ENCODE results near the gene PTBP1. TPM values are rescaled to one million over a fixed set of nuclear protein-coding genes. Genes with fewer than 3 reads are reported as not detected.

PTBP1 gene
- total and polyA plus RNA-seq, 2 of the 13 experiments (the other 11 are each of a cell fraction or from before 2014, with no cell fraction given), result 195 to 288 TPM

- TF ChIP-seq, protein P1, sequence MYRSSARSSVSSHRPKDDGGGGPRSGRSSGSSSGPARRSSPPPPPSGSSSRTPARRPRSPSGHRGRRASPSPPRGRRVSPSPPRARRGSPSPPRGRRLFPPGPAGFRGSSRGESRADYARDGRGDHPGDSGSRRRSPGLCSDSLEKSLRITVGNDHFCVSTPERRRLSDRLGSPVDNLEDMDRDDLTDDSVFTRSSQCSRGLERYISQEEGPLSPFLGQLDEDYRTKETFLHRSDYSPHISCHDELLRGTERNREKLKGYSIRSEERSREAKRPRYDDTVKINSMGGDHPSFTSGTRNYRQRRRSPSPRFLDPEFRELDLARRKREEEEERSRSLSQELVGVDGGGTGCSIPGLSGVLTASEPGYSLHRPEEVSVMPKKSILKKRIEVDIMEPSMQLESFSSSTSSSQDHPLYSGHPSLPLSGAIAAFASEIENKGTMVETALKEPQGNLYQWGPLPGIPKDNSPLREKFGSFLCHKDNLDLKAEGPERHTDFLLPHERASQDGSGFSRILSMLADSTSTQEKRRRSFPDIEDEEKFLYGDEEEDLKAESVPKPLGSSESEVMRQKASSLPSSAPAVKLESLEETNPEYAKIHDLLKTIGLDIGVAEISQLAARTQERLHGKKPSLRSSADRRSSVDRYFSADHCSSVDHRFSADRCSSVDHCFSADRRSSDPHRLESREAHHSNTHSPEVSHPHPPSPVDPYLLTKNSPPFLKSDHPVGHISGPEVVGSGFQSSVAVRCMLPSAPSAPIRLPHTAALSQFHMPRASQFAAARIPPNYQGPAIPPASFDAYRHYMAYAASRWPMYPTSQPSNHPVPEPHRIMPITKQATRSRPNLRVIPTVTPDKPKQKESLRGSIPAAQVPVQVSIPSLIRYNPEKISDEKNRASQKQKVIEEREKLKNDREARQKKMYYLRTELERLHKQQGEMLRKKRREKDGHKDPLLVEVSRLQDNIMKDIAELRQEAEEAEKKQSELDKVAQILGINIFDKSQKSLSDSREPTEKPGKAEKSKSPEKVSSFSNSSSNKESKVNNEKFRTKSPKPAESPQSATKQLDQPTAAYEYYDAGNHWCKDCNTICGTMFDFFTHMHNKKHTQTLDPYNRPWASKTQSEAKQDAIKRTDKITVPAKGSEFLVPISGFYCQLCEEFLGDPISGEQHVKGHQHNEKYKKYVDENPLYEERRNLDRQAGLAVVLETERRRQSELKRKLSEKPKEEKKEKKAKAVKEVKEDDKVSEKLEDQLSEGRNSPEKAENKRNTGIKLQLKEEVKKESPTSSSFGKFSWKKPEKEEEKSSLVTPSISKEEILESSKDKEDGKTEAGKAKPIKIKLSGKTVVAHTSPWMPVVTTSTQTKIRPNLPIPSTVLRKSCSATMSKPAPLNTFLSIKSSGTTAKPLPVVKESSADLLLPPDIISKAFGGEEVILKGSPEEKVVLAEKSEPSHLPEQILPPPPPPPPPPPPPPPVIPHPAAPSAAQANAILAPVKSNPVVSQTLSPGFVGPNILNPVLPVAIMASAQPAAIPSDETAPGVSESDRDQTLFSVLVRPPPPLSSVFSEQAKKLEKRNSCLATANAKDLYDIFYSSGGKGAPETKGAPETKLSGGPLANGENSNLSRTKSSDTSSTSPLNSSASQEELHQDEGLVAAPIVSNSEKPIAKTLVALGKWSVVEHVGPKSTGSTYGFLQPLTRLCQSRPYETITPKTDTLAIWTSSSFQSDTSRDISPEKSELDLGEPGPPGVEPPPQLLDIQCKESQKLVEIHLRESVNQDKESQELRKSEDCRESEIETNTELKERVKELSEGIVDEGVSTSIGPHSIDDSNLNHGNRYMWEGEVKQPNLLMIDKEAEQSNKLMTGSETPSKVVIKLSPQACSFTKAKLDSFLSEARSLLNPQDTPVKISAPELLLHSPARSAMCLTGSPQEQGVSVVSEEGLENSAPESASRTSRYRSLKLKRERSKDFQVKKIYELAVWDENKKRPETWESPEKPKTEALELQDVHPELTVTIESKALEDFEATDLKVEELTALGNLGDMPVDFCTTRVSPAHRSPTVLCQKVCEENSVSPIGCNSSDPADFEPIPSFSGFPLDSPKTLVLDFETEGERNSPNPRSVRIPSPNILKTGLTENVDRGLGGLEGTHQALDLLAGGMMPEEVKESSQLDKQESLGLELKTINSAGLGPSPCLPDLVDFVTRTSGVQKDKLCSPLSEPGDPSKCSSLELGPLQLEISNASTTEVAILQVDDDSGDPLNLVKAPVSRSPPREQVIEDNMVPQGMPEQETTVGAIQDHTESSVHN (CRISPR knock-in tag; IDR thresholded peaks at IDR 0.05), result no peak
- TF ChIP-seq SRY (CRISPR knock-in tag; IDR thresholded peaks at IDR 0.05) (no peak), MBD4 (IDR thresholded peaks at IDR 0.05; ENCODE audit: borderline replicate concordance, low read length) (no peak), ZIK1 (CRISPR knock-in tag; IDR thresholded peaks at IDR 0.05; ENCODE audit: borderline replicate concordance, low read depth) (0 out of 2 replicates have a peak, but pooled peaks have one; percentile 17), ZFYVE20 (CRISPR knock-in tag; IDR thresholded peaks at IDR 0.05; ENCODE audit: borderline replicate concordance, low read depth) (no peak), ZBTB7B (CRISPR knock-in tag; IDR thresholded peaks at IDR 0.05) (no peak), ATF7-NPFF (CRISPR knock-in tag; IDR thresholded peaks at IDR 0.05; ENCODE audit: low read depth) (0 out of 2 replicates have a peak, but pooled peaks have one; percentile 25), ZNF512B (CRISPR knock-in tag; IDR thresholded peaks at IDR 0.05; ENCODE audit: borderline replicate concordance) (no peak)
- TF ChIP-seq, protein P2, sequence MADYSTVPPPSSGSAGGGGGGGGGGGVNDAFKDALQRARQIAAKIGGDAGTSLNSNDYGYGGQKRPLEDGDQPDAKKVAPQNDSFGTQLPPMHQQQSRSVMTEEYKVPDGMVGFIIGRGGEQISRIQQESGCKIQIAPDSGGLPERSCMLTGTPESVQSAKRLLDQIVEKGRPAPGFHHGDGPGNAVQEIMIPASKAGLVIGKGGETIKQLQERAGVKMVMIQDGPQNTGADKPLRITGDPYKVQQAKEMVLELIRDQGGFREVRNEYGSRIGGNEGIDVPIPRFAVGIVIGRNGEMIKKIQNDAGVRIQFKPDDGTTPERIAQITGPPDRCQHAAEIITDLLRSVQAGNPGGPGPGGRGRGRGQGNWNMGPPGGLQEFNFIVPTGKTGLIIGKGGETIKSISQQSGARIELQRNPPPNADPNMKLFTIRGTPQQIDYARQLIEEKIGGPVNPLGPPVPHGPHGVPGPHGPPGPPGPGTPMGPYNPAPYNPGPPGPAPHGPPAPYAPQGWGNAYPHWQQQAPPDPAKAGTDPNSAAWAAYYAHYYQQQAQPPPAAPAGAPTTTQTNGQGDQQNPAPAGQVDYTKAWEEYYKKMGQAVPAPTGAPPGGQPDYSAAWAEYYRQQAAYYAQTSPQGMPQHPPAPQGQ (CRISPR knock-in tag; IDR thresholded peaks at IDR 0.05; ENCODE audit: borderline replicate concordance), result 0 out of 2 replicates have a peak, but pooled peaks have one; percentile 38
Measured at GRCh38 chr19:801030-801860, 4.0 kb downstream of the PTBP1 start (continued).
